ENCODE measurements around the gene LIMK1. TPM values are rescaled to one million over a fixed set of nuclear protein-coding genes. Genes with fewer than 3 reads are reported as not detected.

LIMK1 gene
- total and polyA plus RNA-seq, 5 experiments from 2014 or later = 2.8 to 14.6 (median 4.8) TPM

GRCh38 chr7:74094224-74095101 lies 10.9 kb downstream of the LIMK1 start:
- H3K27ac Mint-ChIP-seq = peak overlapping the region; percentile 79 to 97 (median 95)
- no peaks in the 10 kb centered on the region for H3K27me3 Mint-ChIP-seq
- peaks cover 10 to 32% (median 25%) of the 10 kb centered on the region in 4 donors for H3K4me1 Mint-ChIP-seq
- ATAC-seq (peak; percentile 78 to 83), DNase-seq (peak; percentile 33 to 82 (median 54))
- H3K36me3 Mint-ChIP-seq = peaks cover 7 to 17% (median 17%) of the 10 kb centered on the region in 3 donors
- POLR2A ChIA-PET = interaction anchor here (0.8 to 2.9 kb wide), 3 partner anchors 10 to 157 kb away, joined by 5 to 33 read pairs (median 13); partner anchors contain the start of genes EIF4H and LIMK1
- peaks cover 0 to 3% (median 0%) of the 10 kb centered on the region in 9 donors for H3K9me3 Mint-ChIP-seq
- peak overlapping the region; percentile 77 to 93 (median 89) for H3K4me3 Mint-ChIP-seq

- Mint-ChIP-seq H3K36me3 (peaks cover 7 to 23% (median 20%) of the 10 kb centered on the region in 3 donors), H3K4me1 (peaks cover 8 to 32% (median 25%) of the 10 kb centered on the region in 4 donors), H3K27ac (peak overlapping the region; percentile 79 to 97 (median 95)), H3K27me3 (no peaks in the 10 kb centered on the region), H3K4me3 (peak overlapping the region; percentile 77 to 93 (median 89)), H3K9me3 (peaks cover 0 to 3% (median 0%) of the 10 kb centered on the region in 9 donors)
- ATAC-seq = no peak
- POLR2A ChIA-PET = interaction anchor here (2.9 kb wide), 1 partner anchor 11 kb away, joined by 33 read pairs; the partner anchor contains the start of gene LIMK1
- DNase-seq = no peak
Observed at GRCh38 chr7:74095135-74095534, 11.5 kb downstream of the LIMK1 start.

GRCh38 chr7:74097937-74098614 lies 14.5 kb downstream of the LIMK1 start:
- peaks cover 9 to 25% (median 18%) of the 10 kb centered on the region in 4 donors for H3K4me1 Mint-ChIP-seq
- ATAC-seq (no peak), DNase-seq (no peak)
- POLR2A ChIA-PET = no interaction called here
- no peaks in the 10 kb centered on the region for H3K27me3 Mint-ChIP-seq
- peak overlapping the region in 1 of 10 donors; percentile 2 for H3K4me3 Mint-ChIP-seq
- peaks cover 7 to 47% (median 22%) of the 10 kb centered on the region in 3 donors for H3K36me3 Mint-ChIP-seq
- H3K9me3 Mint-ChIP-seq = peaks cover 0 to 3% (median 0%) of the 10 kb centered on the region in 9 donors
- H3K27ac Mint-ChIP-seq = peak overlapping the region in 2 of 10 donors; percentile 56 to 71

DNA sequence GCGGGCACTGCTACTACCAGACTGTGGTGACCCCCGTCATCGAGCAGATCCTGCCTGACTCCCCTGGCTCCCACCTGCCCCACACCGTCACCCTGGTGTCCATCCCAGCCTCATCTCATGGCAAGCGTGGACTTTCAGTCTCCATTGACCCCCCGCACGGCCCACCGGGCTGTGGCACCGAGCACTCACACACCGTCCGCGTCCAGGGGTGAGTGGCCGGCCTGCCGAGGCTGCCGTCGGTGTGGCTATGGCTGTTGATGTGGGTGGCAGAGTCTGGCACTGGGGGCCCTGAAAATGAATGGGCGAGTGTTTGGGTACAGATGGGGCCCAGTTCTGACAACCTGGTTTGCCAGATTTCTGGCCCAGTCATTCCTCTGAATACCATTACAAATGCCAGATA lies 15.4 kb downstream of the LIMK1 start:
- Mint-ChIP-seq H3K4me3 (no peak overlapping the region), H3K27ac (no peak overlapping the region), H3K36me3 (peaks cover 7 to 51% (median 25%) of the 10 kb centered on the region in 3 donors), H3K9me3 (peaks cover 0 to 3% (median 0%) of the 10 kb centered on the region in 9 donors), H3K27me3 (no peaks in the 10 kb centered on the region), H3K4me1 (peaks cover 7 to 17% (median 9%) of the 10 kb centered on the region in 4 donors)
- DNase-seq (no peak), ATAC-seq (no peak)
- POLR2A ChIA-PET = no interaction called here

DNA sequence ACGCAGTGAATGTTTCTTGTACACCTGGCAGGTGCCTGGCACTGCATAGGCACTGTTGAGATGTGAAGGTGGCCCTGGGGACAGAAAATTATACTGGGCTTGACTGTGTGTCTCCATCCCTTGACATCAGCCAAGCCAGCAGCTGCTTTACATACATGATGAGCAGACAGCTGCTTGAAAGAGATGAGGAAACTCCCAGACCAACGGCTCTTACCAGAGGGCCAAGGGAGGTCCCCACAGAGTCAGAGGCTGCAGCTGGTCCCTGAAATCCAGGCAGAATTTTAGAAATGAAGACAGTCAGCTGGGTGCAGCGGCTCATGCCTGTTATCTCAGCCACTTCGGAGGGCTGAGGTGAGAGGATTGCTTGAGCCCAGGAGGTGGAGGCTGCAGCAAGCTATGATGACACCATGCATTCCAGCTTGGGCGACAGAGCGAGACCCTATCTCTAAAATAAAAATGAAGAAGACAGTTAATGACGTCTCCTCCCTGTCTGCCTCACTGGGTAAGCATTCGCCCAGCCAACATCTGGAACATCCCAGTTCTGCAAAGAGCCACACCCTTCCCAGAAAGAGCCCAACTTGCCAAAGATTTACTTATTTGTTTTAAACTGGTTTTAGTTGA lies 17.6 kb downstream of the LIMK1 start:
- POLR2A ChIA-PET = no interaction called here
- ATAC-seq = peak in 1 of 2 donors; percentile 53

DNA sequence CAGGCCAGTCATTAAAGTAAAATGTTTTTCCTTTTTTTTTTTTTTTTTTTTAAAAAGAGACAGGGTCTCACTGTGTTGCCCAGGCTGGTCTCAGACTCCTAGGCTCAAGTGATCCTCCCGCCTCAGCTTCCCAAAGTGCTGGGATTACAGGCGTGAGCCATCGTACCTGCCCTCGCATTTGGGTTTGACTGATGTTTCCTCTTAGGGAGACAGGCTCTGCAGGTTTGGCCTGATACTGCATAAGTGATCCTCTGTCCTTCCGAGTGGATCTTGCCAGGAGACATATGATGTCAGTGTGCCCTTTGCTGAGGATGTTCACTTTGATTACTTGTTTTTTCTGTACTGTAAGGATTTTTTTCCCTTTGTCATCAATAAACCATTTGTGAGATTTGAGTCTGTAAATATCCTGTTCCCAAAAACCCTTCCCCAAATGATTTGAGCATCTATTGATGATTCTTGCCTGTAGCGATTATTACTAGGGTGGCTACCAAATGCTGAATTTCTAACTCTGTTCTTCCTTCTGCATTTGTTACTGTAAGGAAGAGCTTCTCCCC lies 19.7 kb downstream of the LIMK1 start:
- DNase-seq (no peak), ATAC-seq (no peak)
- peaks cover 0 to 9% (median 1%) of the 10 kb centered on the region in 4 donors for H3K4me1 Mint-ChIP-seq
- no peaks in the 10 kb centered on the region for H3K27me3 Mint-ChIP-seq
- no peak overlapping the region for H3K4me3 Mint-ChIP-seq
- H3K36me3 Mint-ChIP-seq = peaks cover 0 to 63% (median 16%) of the 10 kb centered on the region in 3 donors
- POLR2A ChIA-PET = no interaction called here
- no peak overlapping the region for H3K27ac Mint-ChIP-seq
- no peaks in the 10 kb centered on the region for H3K9me3 Mint-ChIP-seq

More for the DNA sequence above, 17.6 kb downstream of the LIMK1 start:
- DNase-seq = no peak
- H3K9me3 Mint-ChIP-seq = peaks cover 0 to 3% (median 0%) of the 10 kb centered on the region in 9 donors
- H3K4me1 Mint-ChIP-seq = peaks cover 0 to 9% (median 1%) of the 10 kb centered on the region in 4 donors
- H3K27ac Mint-ChIP-seq = peak overlapping the region in 2 of 10 donors; percentile 10 to 14
- H3K36me3 Mint-ChIP-seq = peaks cover 7 to 58% (median 25%) of the 10 kb centered on the region in 3 donors
- peak overlapping the region in 1 of 10 donors; percentile 28 for H3K4me3 Mint-ChIP-seq
- H3K27me3 Mint-ChIP-seq = no peaks in the 10 kb centered on the region

DNA sequence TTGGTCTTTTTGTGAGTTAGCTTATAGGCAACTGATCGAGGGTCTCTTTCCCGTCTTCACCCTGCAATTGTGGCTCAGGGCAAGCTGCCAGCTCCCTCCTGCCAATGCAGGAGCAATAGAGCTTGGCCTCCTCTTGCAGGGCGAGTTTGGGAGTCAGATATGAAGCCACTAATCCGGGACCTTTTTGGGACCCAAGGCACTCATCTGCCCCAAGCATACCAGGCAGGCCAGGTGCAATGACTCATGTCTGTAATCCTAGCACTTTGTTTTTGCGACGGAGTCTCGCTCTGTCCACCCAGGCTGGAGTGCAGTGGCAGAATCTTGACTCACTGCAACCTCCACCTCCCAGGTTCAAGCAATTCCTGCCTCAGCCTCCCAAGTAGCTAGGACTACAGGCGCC lies 21.1 kb downstream of the LIMK1 start:
- H3K27ac Mint-ChIP-seq = no peak overlapping the region
- no peak for ATAC-seq
- no peak overlapping the region for H3K4me3 Mint-ChIP-seq
- H3K27me3 Mint-ChIP-seq = no peaks in the 10 kb centered on the region
- no peak for DNase-seq
- peaks cover 0 to 61% (median 11%) of the 10 kb centered on the region in 3 donors for H3K36me3 Mint-ChIP-seq
- POLR2A ChIA-PET = interaction anchor here (0.6 kb wide), 1 partner anchor 94 kb away, joined by 4 read pairs; no protein-coding TSS in a partner anchor
- peaks cover 0 to 8% (median 1%) of the 10 kb centered on the region in 4 donors for H3K4me1 Mint-ChIP-seq
- H3K9me3 Mint-ChIP-seq = no peaks in the 10 kb centered on the region

DNA sequence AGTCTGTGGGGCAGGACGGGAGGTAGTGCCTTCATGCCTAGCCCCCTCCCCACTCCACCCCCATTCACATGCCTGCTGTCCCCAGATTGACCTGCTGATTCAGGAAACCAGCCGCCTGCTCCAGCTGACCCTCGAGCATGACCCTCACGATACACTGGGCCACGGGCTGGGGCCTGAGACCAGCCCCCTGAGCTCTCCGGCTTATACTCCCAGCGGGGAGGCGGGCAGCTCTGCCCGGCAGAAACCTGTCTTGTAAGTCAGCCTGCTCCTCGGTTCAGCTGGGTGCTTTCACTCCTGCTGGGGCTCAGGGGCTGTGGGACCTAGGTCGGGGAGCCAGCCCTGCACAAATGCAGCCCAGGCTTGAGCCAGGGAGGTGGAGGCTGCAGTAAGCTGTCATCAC lies 22.4 kb downstream of the LIMK1 start:
- ATAC-seq (no peak), DNase-seq (no peak)
- Mint-ChIP-seq H3K27ac (no peak overlapping the region), H3K4me1 (peaks cover 0 to 5% (median under 1%) of the 10 kb centered on the region in 4 donors), H3K27me3 (no peaks in the 10 kb centered on the region), H3K36me3 (peaks cover 0 to 63% (median 9%) of the 10 kb centered on the region in 3 donors), H3K4me3 (no peak overlapping the region), H3K9me3 (no peaks in the 10 kb centered on the region)
- POLR2A ChIA-PET = interaction anchor here (0.6 kb wide), 1 partner anchor 73 kb away, joined by 4 read pairs; no protein-coding TSS in a partner anchor

GRCh38 chr7:74106846-74107245 lies 23.2 kb downstream of the LIMK1 start:
- Mint-ChIP-seq H3K4me1 (no peaks in the 10 kb centered on the region), H3K9me3 (no peaks in the 10 kb centered on the region), H3K27me3 (no peaks in the 10 kb centered on the region), H3K4me3 (no peak overlapping the region), H3K27ac (peak overlapping the region in 1 of 10 donors; percentile 55), H3K36me3 (peaks cover 0 to 63% (median 13%) of the 10 kb centered on the region in 3 donors)
- ATAC-seq (no peak), DNase-seq (no peak)
- POLR2A ChIA-PET = no interaction called here

DNA sequence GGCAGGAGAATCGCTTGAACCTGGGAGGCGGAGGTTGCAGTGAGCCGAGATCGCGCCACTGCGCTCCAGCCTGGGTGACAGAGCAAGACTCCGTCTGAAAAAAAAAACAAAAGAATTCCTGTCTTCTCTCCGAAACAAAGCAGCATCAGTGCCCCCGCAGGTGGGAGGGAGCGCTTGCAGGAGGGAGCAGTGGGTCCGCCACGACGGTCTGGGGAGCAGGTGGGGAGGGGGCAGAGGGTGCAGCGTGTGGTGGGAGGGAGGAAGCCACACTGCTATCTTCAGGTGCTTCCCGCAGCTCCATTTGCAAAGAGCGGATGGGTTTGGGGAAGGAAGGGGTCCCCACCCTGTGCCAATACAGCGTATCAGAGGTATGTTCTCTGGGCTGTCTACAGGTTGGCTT lies 31.7 kb downstream of the LIMK1 start:
- H3K4me1 Mint-ChIP-seq = no peaks in the 10 kb centered on the region
- no peak overlapping the region for H3K27ac Mint-ChIP-seq
- H3K4me3 Mint-ChIP-seq = no peak overlapping the region
- POLR2A ChIA-PET = no interaction called here
- DNase-seq = no peak
- ATAC-seq = no peak
- no peaks in the 10 kb centered on the region for H3K27me3 Mint-ChIP-seq
- H3K36me3 Mint-ChIP-seq = peaks cover 4 to 64% (median 15%) of the 10 kb centered on the region in 3 donors
- H3K9me3 Mint-ChIP-seq = no peaks in the 10 kb centered on the region

GRCh38 chr7:74116356-74116755 lies 32.8 kb downstream of the LIMK1 start:
- Mint-ChIP-seq H3K36me3 (peaks cover 4 to 61% (median 15%) of the 10 kb centered on the region in 3 donors), H3K27ac (peak overlapping the region in 2 of 10 donors; percentile 17 to 25), H3K9me3 (no peaks in the 10 kb centered on the region), H3K4me3 (no peak overlapping the region), H3K4me1 (no peaks in the 10 kb centered on the region), H3K27me3 (no peaks in the 10 kb centered on the region)
- DNase-seq (no peak), ATAC-seq (no peak)
- POLR2A ChIA-PET = no interaction called here

- POLR2A ChIA-PET = no interaction called here
- Mint-ChIP-seq H3K27me3 (no peaks in the 10 kb centered on the region), H3K4me3 (no peak overlapping the region), H3K9me3 (no peaks in the 10 kb centered on the region), H3K4me1 (no peaks in the 10 kb centered on the region), H3K27ac (peak overlapping the region in 1 of 10 donors; percentile 42), H3K36me3 (peaks cover 4 to 50% (median 10%) of the 10 kb centered on the region in 3 donors)
- ATAC-seq (no peak), DNase-seq (no peak)
Observed at GRCh38 chr7:74119831-74120230, 36.2 kb downstream of the LIMK1 start.
